D341Med (cell line): Measurements from ENCODE around the gene ERCC2.

Experiments used
- DNase-seq: peaks from one replicate; pipeline ENCODE4 v3.0.0; 2012; ENCODE audit warnings: low spot score

Gene ERCC2

DNA sequence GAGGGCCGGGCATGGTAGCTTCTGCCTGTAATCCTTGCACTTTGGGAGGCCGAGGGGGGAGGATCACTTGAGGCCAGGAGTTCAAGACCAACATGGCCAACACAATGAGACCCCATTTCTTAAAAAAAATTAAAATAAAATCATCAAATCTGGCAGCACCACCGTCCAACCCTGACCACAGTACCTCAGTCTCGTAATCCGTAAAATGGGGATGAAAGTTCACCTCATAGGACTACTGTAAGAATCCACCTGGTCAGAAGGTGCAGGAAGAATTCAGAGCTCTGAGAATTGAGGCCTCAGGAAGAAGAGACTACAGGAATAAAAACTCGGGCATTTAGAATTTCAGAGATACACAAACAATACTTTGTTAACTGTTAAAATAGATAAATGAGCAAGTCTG is 31.4 kb upstream of the ERCC2 start:
- DNase-seq = no peak

DNA sequence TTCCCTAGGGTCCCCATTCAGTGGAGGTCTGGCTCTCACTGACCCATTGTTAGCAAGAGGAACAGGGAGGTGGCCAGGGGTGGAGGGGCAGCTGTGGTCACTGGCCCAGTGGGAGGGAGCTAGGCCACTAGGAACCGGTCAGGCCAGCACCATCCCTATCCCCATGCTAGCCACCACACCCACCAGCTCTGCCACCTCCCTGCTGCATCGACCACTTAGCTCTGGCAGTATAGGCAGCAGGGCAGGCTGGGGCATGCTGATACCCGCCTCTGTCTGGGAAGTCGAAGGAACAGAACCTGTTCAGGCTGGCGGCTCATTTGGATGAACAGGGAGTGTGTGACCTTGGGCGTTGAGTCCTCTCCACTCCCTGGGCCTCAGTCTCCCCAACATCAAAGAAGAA is 29.8 kb upstream of the ERCC2 start:
- peak; percentile 24 for DNase-seq

DNA sequence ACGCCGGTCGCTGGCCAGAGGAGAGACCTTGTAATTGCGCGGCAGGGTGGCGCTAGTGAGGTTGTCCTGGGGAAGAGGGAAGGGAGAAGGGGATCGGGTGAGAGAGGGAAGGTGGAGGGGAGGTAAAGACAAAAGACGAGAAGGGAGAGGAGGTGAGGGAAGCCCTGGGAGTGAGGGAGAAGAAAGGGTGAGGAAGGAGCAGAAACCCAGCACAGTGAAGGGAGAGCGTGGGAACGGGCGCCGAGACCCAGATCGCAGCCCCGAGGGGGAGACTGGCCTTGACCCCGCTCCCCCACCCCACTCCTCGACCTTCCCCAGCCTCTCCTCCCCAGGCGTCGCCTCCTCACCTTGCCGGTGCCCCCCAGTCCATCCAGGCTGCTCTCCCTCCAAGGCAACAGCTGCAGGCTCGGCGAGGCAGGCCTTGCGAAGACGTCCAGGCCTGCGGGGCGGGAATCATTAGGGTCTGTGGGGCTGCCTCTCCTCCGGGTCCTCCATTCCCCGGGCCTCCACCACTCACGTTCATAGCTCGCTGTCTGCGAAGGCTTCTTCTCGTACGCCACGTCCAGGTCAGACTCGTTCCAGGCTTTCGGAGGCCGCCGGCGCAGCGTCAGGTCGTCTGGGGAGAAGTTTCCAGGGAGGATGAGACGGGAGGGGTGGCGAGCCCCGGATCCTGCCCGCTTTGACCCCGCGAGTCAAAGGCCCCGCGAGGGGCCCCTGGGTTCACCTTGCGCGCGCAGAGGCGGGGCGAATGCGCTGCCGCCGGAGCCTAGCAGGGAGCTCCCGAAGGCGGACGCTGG is 25.6 kb upstream of the ERCC2 start:
- no peak for DNase-seq

DNA sequence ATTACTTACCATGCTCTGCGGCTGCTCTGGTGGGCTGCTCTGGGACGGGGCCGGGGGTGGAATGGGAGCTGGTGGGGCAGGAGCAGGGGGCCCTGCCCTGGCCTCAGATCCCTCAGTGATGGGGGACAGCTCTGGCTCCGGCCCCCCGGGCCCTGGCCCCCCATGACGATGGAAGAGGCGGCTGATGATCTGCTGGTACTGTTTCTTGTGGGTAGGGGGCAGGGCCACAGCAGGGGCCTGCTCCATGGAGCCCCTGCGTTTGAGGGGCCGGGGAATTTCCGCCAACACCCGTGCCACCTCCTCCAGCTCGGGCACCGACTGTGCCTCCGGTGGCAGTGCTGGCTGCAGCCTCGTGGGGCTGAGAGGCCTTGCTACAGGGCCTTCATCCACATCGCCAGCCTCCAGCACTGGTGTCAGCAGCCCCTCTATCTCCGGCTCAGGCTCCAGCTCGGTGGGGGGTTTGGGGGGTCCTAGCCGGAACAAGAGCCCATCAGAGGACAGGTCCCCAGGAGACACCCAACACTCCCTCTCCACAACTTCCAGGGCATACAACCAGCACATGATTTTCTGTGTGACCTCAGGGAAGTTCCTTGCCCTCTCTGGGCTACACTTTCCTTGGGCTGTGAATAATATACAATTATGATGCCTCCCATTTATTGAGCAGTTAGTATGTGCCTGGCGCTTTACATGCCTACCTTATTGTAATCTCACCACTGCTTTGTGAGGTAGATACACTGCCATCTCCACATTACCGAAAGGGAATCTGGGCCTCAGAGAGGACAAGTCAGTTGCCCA is 21.7 kb upstream of the ERCC2 start:
- DNase-seq = no peak

DNA sequence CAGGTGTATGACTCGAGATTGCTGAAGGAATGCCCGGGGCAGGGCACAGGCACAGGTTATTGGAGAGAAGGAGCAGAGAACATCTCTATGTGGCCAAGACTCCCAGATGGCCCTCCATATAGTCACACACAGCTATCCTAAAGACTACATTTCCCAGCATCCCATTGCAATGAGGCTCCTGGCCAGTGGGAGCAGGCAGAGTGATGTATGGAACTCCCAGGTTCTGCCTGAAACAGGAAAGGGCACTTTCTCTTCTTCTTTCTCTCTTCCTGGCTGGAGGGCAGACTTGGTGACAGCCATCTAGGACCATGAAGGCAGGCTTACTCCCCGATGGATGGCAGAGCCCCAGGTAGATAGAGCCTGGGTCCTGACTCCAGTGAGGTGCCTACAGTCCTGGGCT is 21.0 kb upstream of the ERCC2 start:
- DNase-seq = peak; percentile 65

DNA sequence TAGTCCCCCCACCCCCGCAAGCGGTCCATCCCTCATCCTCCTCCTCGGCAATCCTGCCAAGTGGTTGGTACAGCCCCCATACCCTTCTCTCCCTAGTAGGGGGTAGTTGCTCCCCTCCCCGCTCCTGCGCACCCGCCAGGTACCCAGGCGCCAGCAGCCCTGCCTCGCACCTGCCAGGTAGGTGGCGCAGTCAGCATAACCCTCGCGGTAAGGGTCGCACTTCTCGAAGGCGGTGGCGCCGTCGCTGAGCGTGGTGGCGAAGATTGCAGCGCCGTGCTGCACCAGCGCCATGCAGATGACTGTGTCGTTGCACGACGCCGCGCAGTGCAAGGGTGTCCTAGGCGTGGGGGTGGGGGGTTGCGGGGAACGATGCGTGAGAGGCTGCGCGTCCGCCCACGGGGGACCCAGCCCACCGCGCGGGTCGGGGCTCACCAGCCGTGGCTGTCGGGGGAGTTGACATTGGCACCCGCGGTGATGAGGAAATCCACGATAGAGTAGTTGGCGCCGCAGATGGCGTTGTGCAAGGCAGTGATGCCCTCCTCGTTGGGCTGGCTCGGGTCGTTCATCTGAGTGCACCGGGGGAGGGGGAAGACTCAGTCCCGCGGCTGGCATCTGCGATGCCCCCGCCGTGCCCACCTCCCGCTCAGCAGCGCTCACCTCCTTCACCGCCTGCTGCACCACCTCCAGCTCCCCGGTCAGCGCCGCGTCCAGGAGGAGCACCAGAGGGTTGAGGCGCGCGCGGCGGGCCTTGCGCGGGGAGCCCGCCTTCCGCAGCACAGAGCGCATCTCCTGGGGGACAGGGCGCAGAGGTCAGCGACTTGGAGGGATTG is 15.2 kb upstream of the ERCC2 start:
- peak; percentile 27 for DNase-seq

DNA sequence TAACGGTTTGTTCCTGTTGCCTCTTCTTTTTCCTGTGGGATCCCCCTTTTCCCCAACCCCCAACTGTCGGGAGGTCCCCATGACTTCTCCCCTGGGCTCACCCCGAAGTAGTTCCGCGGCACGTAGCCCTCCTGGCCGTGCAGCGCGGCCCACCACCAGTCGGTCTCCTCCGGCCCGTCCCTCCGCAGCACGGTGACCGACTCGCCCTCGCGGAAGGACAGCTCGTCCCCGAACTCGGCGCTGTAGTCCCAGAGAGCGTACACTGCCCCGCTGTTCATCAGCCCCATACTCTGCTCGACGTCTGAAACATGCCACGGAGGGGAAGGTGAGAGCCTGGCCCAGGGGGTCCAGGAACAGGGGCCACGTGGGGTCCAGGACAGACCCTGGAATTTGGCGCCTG is 12.1 kb upstream of the ERCC2 start:
- DNase-seq = peak; percentile 24

DNA sequence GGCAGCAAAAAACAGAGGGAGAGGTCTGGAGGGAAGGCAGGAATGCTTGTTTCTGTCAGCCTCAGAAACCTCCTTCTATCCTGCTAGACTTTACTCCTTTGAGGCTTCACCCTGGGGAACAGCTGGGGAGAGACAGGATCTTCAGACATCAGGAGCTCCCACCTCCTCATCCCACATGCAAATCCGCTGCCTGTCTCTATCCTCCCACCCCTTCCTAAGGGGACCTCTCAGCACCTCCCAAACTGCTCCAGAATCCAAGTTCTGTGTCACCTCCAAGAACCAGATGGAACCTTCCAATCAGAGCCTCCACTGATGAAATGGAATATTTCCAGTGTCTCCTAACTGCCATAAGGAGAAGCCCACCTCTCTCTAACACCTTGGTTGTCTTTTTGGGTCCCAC is 9.7 kb upstream of the ERCC2 start:
- DNase-seq = no peak

DNA sequence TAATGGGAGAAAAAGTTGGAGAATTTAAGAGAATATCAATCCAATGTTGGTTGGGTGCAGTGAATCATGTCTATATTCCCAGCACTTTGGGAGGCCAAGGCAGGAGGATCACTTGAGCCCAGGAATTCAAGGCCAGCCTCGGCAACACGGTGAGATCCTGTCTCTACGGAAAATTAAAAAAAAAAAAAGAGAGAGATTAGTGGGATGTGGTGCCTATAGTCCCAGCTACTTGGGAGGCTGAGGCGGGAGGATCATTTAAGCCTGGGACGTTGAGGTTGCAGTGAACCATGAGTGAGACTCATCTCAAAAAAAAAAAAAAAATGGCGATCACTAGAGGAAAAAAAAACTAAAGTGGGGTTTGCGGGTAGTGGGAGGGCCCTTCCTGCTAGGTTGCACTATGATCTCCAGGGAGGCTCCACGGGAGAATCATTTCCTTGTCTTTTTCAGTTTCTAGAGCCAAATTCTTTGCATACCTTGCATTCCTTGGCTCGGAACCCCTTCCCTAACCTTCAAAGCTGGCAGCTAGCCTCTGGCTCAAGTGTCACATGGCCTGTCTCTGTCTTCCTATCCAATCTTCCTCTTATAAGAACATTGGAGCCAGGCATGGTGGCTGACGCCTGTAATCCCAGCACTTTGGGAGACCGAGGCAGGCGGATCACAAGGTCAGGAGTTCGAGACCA is 5.8 kb upstream of the ERCC2 start:
- DNase-seq = no peak

DNA sequence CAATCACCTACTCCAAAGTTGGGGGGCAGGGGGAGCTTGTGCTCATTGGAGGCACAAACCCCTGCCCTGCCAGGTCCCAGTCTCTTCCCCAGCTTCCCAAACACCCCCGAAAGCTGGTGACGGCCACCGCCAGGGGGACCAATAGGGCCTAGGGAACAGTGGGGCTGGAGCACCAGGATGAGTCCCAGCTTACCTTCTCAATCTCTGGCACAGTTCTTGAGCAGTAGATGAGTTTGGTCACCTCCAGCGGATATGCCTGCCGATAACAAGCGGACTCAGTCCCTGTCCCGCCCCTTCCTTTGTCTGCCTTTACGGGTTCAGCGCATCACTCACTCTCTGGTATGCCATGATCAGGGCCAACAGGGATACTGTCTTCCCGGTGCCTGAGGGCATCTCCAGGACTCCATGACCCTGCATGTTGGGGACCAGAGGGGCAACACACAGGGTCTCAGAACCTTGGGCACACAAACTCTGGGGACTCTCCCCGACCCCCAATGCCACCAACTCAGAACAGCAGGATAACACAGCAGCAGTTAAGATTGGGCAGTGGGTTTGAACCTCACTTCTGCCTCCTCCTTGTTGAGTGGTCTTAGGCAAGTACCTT is 1.5 kb downstream of the ERCC2 start:
- peak; percentile 24 for DNase-seq

DNA sequence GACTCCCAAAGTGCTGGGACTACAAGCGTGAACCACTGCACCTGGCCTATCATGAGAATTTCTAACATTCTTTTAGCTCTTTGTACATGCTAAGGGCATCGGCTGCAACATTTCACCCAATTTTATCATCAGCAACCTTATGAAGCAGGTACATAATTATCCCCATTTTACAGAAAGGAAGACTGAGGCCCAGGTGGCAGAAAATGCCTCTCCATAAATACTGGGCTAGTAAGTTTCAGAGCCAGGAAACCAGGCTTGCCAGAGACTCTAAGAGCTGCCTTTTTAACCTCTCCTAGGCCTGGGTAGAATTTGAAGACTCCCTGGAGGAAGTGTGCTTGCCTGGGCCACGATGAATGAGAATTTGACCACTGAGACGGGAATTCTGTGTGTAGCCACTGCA is 2.2 kb downstream of the ERCC2 start:
- no peak for DNase-seq

DNA sequence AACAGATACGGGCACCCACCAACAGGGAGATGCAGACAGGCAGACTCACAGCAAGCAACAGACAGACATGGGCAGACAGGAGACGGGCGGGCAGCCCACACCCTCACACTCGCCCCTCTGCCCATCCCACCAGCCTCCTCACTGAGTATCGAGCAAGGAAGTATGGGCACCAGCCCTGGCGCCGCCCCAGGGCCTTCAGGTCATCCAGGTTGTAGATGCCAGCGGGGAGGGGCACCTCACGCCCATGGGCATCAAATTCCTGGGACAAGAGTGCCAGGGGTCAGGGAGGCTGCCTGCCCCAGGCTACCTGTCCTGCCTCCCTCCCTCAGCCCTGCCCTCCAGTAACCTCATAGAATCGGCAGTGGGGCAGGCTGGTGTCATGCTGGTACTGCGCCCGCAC is 5.7 kb downstream of the ERCC2 start:
- no peak for DNase-seq

DNA sequence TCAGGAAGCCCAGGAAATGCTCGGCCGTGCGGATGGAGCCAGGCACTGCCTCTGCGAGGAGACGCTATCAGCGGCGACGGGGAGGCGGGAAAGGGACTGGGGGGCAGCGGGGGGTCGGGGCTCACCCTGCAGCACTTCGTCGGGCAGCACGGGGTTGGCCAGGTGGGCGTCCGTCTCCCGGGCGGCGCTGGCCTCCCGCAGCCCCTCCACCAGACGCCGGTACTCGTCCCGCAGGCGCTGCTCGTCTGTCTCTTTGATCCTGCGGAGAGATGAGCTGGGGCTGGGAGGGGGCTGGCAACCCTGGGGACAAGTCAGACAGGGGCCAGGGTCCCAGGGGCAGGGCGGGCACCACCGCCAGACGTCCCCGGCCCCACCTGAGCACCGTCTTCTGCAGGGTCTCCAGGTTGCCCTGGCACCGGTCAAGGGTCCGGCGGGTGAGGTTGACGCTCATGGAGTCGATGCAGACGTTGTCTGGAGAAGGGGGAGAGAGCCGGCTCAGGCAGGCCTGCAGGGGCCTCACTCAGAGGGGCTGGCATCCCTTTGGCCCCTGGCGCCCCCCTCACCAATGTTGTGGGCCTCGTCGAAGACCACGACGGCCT is 6.4 kb downstream of the ERCC2 start:
- peak; percentile 21 for DNase-seq

DNA sequence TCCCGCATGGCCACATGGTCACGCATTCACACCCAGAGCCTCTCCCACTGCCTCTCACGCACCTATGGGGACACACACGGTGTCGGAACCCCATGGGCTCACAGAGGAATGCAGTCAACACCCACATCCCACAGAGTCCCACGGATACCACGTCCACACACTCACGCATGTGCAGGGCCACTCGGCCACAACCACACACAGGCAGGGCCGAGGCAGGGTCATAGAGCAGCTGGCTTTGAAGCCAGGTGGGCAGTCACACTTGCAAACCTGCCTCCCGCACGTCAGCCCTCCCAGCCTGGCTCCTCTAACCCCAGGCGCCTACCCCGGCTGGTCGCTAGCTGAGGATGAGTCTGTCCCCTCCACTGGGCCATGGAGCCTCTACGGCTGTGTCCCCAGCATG is 8.1 kb downstream of the ERCC2 start:
- no peak for DNase-seq

DNA sequence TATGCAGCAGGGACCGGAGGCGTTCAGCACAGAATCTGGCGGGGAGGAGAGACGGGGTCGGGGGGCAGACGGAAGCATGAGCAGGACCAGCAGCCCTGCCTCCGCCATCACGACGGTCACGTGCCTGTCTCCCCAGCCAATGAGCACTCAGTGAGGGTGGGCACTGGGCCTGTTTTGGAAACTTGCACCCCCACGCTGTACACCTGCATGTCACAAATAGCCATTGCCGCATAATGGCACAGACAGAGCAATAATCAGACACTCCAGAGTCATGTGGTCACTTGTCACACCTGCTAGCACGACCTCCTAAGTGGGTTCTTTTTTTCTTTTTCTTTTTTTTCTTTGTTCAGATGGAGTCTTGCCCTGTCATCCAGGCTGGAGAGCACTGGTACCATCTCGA is 8.8 kb downstream of the ERCC2 start:
- DNase-seq = no peak

DNA sequence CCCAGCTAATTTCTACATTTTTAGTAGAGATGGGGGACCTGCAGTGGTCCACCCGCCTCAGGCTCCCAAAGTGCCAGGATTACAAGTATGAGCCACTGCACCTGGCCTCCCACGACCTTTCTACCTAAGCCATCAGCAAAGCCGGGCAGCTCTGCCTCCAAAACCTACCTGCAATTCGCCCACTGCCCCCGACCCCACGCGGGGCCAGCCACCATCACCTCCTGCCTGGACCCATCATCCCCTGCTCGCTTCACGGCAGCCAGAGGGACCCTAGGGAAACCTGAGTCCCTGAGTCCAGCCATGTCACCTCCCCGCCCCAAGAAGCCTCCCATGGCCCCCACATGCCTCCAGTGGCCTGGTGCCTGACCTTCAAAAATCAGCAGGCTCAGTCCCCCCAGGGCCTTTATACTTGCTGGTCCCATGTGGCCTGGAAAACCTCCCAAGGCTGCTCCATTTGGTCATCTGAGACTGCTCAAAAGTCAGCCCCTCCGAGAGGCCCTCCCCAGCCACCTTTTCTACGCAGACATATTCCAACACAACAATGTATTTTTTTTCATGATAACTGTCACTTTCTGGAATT is 12.1 kb downstream of the ERCC2 start:
- peak; percentile 21 for DNase-seq

DNA sequence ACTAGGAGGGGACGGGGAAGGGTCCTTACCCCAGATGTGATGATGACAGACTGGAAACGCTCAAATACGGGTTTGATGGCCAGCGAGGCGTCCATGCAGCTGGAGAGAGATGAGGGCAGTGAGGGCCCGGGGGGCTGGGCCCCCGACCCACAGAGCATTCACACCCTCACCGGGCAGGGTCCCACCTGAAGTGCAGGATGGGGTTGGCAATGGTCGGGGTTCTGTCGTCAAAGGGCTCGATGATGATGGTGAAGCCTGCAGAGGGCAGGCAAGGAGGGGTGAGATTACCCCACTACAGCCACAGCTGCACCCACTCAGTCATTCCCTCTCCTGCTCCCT is 13.0 kb downstream of the ERCC2 start:
- DNase-seq = peak; percentile 26

DNA sequence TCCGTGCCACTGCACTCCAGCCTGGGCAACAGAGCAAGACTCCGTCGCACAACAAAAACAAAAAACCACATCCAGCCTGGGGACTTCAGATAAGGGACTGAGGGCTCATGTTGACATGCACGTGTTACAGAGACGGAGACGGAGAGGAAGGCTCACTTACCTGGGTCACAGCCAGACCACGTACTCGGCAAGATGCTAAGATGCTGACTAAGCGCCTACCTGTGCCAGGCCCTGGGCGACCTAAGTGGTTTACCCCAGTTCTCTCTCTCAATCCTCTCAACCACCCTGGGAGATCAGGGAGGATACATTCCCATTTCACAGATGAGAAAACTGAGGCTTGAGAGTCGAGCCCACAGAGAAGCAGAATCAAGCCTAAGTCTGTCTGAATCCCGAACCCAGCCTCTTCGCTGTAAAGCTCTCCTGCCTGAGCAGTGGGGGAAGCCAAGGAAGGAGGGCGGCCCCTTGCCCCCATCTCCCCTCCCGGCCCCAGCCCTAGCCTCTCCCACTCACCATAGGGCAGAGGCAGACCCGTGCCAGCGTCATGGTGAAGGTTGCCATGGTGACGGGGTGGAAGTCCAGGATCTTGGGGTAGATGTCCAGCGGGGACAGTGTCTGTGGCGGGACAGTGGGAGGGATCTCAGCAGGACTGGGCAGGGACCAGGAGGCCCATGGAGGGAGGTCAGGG is 13.5 kb downstream of the ERCC2 start:
- DNase-seq = peak; percentile 26

DNA sequence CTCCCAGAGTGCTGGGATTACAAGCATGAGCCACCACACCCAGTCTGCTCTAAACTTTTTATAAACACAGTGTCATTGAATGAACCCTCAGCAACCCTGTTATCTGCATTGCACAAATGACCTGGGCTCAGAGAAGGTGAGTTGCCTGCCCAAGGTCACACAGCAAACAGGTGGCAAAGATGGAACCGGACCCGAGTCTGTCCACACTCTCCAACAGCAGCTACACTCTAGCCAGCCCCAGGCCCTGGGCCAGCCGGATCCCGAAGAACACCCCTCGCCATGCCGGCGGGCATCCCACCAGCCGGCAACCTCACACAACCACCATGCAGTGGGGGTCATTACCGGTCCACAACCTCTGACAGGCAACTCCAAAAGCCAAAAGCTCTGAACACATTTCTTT is 14.5 kb downstream of the ERCC2 start:
- DNase-seq = peak; percentile 27

DNA sequence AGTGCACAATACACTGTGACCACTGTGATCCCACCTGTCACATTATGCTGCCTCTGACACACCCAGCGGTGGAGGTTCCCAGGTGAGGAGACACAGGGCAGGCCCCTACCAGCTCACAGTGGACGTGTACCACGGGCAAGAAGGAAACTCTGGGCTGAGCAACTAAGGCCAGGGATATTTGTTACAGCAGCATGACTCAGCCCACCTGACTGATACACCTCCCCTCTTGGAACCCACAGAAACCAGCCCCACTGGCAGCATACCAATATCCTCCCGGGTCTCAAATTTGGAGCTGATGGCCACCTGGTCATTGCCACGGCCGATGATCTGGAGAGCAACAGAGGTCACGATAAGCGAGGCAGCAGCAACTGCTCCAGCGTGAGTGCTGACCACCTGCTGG is 15.0 kb downstream of the ERCC2 start:
- peak; percentile 10 for DNase-seq
